IMR-90 (cell line): ENCODE data around the gene PARD3.

Source experiments
- MAZ ChIP-seq: IDR thresholded peaks from 2 replicates; pipeline ENCODE4 v1.6.1; 2012; ENCODE audit warnings: low read depth, mild to moderate bottlenecking, low read length, improper control_type of control experiment, moderate library complexity, borderline replicate concordance
- POLR2A ChIP-seq: IDR thresholded peaks from 2 replicates; pipeline ENCODE4 v1.6.1; 2012; ENCODE audit warnings: mild to moderate bottlenecking, low read depth, low read length
- RAD21 ChIP-seq: IDR thresholded peaks from 2 replicates; pipeline ENCODE4 v1.6.1; 2012; ENCODE audit warnings: low read length, improper control_type of control experiment
- TF ChIP-seq, protein P1 (sequence below): conservative IDR thresholded peaks from 2 replicates; pipeline ENCODE4 v1.5.1; 2012; ENCODE audit warnings: mild to moderate bottlenecking, low read depth, low read length, improper control_type of control experiment

DNA sequence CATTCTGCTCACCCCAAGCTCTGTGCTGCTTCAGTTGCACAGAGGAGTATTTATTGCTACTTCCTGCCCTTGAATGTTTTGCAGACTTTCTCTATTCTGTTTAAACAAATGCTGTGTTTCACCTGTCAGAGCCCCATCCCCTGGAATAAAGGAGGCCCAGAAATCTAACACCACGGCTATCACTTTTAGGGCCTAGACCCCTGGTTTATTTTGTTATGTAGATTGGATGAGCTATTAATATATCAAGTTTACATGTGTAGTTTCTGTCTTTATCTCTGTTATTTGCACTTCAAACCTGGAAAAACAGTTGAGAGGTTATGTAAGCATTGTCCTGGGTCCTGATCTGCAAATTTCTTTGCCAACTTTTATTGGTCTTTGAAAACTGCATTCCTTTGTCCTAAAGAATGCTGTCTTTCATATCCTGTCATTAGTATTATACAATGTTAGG is 630.1 kb downstream of the PARD3 start:
- TF ChIP-seq MAZ (no peak), RAD21 (no peak), POLR2A (no peak)
- TF ChIP-seq, protein P1, sequence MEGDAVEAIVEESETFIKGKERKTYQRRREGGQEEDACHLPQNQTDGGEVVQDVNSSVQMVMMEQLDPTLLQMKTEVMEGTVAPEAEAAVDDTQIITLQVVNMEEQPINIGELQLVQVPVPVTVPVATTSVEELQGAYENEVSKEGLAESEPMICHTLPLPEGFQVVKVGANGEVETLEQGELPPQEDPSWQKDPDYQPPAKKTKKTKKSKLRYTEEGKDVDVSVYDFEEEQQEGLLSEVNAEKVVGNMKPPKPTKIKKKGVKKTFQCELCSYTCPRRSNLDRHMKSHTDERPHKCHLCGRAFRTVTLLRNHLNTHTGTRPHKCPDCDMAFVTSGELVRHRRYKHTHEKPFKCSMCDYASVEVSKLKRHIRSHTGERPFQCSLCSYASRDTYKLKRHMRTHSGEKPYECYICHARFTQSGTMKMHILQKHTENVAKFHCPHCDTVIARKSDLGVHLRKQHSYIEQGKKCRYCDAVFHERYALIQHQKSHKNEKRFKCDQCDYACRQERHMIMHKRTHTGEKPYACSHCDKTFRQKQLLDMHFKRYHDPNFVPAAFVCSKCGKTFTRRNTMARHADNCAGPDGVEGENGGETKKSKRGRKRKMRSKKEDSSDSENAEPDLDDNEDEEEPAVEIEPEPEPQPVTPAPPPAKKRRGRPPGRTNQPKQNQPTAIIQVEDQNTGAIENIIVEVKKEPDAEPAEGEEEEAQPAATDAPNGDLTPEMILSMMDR = no peak
